Upper lobe of left lung (tissue), 4 donors: ENCODE results near the gene TGFBR3L.

ENCODE experiments used
- CTCF ChIP-seq, 6 experiments: fragments of 450-650 bp in 4 of 6; fragments of 200-600 bp in 2 of 6; sonication (generic) in 2 of 6; IDR thresholded peaks; one replicate each; pipeline ENCODE4 v1.5.1; 2016 to 2019; ENCODE audit warnings: antibody characterized with exemption in 6 of 6
- EP300 ChIP-seq, 4 donors: sonication (generic); formaldehyde crosslinking; IDR thresholded peaks; one replicate each; pipeline ENCODE4 v1.5.1; 2017; ENCODE audit warnings: antibody characterized with exemption in 4 of 4, control low read depth in 2 of 4

- TF ChIP-seq CTCF (IDR thresholded peaks at IDR 0.05) (no peak), EP300 (IDR thresholded peaks at IDR 0.05) (no peak)
These were observed 6.4 kb upstream of the TGFBR3L start for GRCh38 chr19:7908078-7908699.
